Measurements from ENCODE around the gene WNT2.
"Not testable (repeated sequence)": the region's sequence is repeated elsewhere in the genome, so short reads cannot be mapped to it uniquely, and the experiment has no call there.

WNT2 gene

GRCh38 chr7:117262546-117262945 is 60.3 kb downstream of the WNT2 start:
- no peak for DNase-seq (ENCODE audit: low spot score)

DNA sequence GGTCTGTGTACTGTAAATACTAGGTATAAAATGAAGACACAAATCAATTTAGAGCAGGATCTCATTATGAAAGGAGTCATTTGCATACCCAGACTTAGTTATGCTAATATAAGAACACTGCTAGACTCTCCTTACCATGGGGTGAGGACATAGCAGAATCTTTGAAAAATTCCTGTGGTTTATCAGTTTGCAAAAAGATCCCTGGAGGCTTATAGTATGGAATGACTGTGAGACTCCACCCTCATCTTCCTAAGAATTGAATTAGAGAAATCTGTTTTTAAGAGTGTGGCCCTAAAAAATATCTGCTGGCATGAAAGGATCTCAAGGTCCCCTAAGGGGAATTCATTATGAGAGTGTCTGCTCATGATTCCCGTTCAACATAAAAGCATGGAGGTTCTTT is 63.2 kb downstream of the WNT2 start:
- DNase-seq (ENCODE audit: low spot score), result peak; percentile 36

- peak; percentile 58 for DNase-seq (ENCODE audit: low spot score)
These were observed 71.2 kb downstream of the WNT2 start for GRCh38 chr7:117251687-117252086.

GRCh38 chr7:117250801-117251200 is 72.1 kb downstream of the WNT2 start:
- peak; percentile 29 for DNase-seq (ENCODE audit: low spot score)

- DNase-seq (ENCODE audit: low spot score), result no peak
These were observed 72.6 kb downstream of the WNT2 start for GRCh38 chr7:117250245-117250644.

DNA sequence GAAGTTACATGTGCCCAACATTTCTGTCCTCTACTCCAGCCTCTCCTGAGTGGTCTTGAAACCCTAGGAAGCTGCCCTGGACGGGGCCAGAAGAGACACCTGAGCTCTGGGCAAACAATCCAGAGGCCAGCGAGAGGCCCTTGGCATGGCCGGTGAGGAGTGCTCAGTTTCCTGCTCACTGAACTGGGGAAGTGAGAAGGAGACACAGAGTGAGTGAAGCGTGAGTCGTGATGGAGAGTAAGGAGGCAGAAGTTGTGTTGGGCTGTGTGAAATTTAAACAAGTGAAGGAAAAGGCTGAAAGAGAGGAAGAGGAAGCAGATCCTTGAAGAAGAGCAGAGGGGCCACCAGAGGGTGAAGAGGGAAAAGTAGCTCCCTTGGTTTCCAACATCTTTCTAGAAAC is 73.2 kb downstream of the WNT2 start:
- no peak for DNase-seq (ENCODE audit: low spot score)

GRCh38 chr7:117248829-117249228 is 74.0 kb downstream of the WNT2 start:
- no peak for DNase-seq (ENCODE audit: low spot score)

DNA sequence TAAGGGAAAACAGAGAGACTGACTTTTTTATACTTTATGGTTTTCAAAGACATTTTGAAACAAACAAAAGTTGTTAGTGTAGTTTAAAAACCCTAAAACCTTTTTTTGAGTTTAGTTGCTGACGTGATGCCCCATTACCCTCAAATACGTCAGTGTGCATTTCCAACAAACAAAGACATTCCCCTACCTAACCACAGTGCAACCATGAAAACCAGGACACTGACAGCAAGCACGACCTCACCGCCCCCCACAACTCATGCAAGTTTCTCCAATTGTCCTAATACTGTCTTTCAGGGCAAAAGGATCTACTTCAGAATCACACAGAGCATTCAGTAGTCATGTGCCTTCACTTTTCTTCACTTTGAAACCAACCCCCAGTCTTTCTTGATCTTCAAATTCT is 75.0 kb downstream of the WNT2 start:
- DNase-seq (ENCODE audit: low spot score), result no peak

DNA sequence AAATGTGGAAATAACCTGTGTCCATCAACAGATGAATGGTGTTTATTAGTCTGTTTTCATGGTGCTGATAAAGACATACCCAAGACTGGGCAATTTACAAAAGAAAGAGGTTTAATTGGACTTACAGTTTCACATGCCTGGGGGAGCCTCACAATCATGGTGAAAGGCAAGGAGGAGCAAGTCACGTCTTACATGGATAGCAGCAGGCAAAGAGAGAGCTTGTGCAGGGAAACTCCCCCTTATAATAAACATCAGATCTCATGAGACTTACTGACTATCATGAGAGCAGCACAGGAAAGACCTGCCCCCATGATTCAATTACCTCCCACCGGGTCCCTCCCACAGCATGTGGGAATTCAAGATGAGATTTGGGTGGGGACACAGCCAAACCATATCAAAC is 77.2 kb downstream of the WNT2 start:
- DNase-seq (ENCODE audit: low spot score), result not testable (repeated sequence)

GRCh38 chr7:117243390-117243789 is 79.5 kb downstream of the WNT2 start:
- no peak for DNase-seq (ENCODE audit: low spot score)

GRCh38 chr7:117241088-117241487 is 81.8 kb downstream of the WNT2 start:
- DNase-seq (ENCODE audit: low spot score), result no peak

GRCh38 chr7:117238937-117239336 is 83.9 kb downstream of the WNT2 start:
- no peak for DNase-seq (ENCODE audit: low spot score)

GRCh38 chr7:117238472-117238871 is 84.4 kb downstream of the WNT2 start:
- DNase-seq (ENCODE audit: low spot score), result no peak

DNA sequence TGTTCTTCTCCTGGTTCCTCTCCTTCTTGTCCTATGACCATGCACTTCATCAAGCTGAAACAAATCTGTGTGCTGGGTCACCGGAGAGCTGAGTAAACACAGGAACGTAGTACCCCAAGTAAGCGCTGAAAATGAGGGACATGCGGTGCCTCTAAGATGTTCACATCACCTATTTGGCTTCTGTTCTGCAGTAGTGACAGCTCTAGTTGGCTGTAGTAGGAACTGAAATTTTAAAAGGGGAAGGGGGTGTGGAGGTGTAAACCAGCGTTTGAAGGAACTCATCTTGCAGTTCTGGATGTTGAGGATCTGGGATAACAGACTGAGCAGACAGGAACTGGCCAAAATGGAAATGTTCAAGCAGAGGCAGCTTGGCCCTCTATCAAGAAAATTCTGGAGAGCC is 85.2 kb downstream of the WNT2 start:
- no peak for DNase-seq (ENCODE audit: low spot score)

DNA sequence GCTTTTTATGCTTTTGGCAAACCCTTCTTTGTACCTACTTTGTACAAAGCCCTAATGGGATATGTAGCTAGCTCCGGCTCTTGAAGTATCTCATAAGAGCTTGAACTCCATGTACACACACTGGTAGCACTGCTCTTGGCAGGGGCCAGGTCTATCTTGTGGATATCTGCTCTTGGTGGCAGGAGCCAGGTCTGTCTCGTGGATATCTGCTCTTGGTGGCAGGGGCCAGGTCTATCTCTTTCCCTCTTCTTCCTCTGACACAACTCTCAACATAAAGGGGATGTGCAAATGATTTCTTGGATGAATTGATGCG is 91.9 kb downstream of the WNT2 start:
- DNase-seq (ENCODE audit: low spot score), result no peak

GRCh38 chr7:117230276-117231046 is 92.4 kb downstream of the WNT2 start:
- peak; percentile 67 for DNase-seq (ENCODE audit: low spot score)

GRCh38 chr7:117229350-117229749 is 93.5 kb downstream of the WNT2 start:
- no peak for DNase-seq (ENCODE audit: low spot score)

DNA sequence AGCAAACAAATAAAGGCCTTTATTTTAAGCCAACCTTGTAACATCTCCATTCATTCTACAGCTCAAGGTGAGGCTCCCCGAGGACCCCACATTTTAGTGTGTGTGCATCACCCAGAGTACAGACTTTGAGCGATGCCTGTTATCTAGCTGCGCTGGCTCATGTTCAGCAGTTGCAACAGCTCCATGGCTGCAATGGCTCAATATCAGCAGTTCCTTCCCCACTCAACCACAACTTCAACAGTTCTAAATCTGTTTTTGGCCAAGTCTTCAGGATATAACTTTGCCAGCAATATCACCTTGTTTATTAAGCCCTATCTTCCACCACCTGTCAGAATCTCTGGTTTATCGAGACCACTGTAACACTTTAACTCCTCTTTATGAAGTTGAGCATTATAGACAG is 95.8 kb downstream of the WNT2 start:
- DNase-seq (ENCODE audit: low spot score), result no peak

DNA sequence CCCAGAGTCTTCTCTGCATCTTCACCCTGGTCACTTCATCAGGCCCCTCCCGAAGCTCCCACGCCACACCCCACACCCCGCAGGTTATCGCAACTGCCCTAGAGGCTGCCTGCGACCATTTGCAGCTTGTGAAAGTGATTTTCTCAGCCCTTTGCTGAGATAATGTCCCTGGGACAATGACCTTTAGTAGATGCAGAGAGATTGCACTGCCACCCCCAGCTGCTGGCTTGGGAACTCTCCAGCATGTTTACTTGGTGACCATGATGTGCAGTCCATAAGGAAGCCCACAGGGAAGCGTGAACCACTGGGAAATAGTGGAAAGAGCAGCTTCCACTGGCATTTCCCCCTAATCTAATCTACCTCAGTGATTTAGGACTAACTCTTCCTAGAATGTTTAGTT is 97.3 kb downstream of the WNT2 start:
- no peak for DNase-seq (ENCODE audit: low spot score)

Measured in hepatic stellate cell (primary cell).